ENCODE data around the gene GATA5. TPM values are rescaled to one million over a fixed set of nuclear protein-coding genes. Genes with fewer than 3 reads are reported as not detected.

The GATA5 gene
- total RNA-seq, 1 experiment from 2014 or later: not detected

DNA sequence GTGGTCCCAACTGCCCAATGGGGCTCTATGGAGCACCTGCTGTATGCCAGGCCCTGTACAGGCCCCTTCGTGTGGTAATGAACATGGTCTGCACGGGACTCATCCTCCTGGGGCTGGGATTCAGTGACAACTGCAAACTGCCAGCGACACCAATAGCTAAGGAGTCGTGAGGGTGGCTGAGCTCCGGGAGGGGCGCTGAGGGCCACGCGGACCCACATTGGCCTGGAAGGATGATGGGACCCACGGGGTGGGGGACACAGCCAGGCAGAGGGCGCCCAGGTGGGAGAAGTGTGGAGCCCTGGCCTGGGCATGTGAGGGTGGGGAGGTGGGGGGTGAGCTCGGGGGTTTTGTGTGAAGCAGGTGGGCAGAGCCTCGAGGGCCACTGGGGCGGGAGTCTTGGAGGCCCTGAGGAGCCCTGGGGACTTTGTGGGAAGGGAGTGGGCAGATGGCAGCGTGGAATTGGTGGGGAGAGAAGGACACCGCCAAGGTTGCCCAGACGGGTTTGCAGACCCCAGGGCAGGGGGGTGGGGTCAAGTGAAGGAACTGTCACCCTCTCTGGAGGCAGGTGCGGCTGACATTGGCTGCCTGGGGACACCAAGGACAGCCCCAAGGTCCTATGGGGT, 22.5 kb downstream of the GATA5 start:
- Histone ChIP-seq H3K9me3 (ENCODE audit: control insufficient read depth in 1 of 2, insufficient read depth in 1 of 2, low read depth in 1 of 2, low read length in 2 of 2) (no peaks in the 10 kb centered on the region), H3K79me2 (ENCODE audit: insufficient read depth, low read length) (no peaks in the 10 kb centered on the region), H3K9me2 (ENCODE audit: insufficient read depth) (no peaks in the 10 kb centered on the region), H3K4me1 (ENCODE audit: control insufficient read depth in 1 of 2, insufficient read depth in 2 of 2, low read length in 2 of 2) (0 out of 4 replicates have a peak, but pooled peaks cover 0 to 3% of the 10 kb centered on the region in 2 experiments), H3K27me3 (ENCODE audit: insufficient read depth, low read length) (0 out of 2 replicates have a peak, but pooled peaks cover 4% of the 10 kb centered on the region), H3K4me3 (replicated peaks in 1 of 2; ENCODE audit: low read depth in 1 of 2, low read length in 2 of 2) (no peak overlapping the region), H3K36me3 (ENCODE audit: control insufficient read depth in 1 of 2, insufficient read depth in 2 of 2, low read length in 2 of 2) (no peaks in the 10 kb centered on the region), H4K20me1 (ENCODE audit: insufficient read depth) (no peaks in the 10 kb centered on the region), H3K4me2 (ENCODE audit: low read length) (no peak overlapping the region), H3K9ac (ENCODE audit: low read length) (no peak overlapping the region), H3K27ac (ENCODE audit: low read depth, low read length) (no peak overlapping the region), H2AFZ (ENCODE audit: low read depth, low read length, poor library complexity, severe bottlenecking) (no peak overlapping the region)
- DNase-seq (ENCODE audit: low read depth, low spot score): no peak
- intact Hi-C loops (cut with micrococcal nuclease): no loop called here
- POLR2A ChIA-PET: no interaction called here
- no peak for TF ChIP-seq JUND (IDR thresholded peaks at IDR 0.05)
- TF ChIP-seq FOSL1 (IDR thresholded peaks at IDR 0.05; ENCODE audit: low read depth): no peak
- no peak for TF ChIP-seq TCF7L2 (IDR thresholded peaks at IDR 0.05; ENCODE audit: borderline replicate concordance, extremely low read depth, insufficient read depth, insufficient read length)
- TF ChIP-seq, protein P1, sequence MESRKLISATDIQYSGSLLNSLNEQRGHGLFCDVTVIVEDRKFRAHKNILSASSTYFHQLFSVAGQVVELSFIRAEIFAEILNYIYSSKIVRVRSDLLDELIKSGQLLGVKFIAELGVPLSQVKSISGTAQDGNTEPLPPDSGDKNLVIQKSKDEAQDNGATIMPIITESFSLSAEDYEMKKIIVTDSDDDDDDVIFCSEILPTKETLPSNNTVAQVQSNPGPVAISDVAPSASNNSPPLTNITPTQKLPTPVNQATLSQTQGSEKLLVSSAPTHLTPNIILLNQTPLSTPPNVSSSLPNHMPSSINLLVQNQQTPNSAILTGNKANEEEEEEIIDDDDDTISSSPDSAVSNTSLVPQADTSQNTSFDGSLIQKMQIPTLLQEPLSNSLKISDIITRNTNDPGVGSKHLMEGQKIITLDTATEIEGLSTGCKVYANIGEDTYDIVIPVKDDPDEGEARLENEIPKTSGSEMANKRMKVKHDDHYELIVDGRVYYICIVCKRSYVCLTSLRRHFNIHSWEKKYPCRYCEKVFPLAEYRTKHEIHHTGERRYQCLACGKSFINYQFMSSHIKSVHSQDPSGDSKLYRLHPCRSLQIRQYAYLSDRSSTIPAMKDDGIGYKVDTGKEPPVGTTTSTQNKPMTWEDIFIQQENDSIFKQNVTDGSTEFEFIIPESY (IDR thresholded peaks at IDR 0.05; ENCODE audit: extremely low read depth, insufficient replicate concordance, low read length): no peak
- TF ChIP-seq, protein P2, sequence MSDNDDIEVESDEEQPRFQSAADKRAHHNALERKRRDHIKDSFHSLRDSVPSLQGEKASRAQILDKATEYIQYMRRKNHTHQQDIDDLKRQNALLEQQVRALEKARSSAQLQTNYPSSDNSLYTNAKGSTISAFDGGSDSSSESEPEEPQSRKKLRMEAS (IDR thresholded peaks at IDR 0.05): no peak
- no peak for TF ChIP-seq EGR1 (IDR thresholded peaks at IDR 0.05; ENCODE audit: low read depth)
- no peak for TF ChIP-seq CEBPB (IDR thresholded peaks at IDR 0.05; ENCODE audit: low read depth)
- TF ChIP-seq RAD21 (IDR thresholded peaks at IDR 0.05; ENCODE audit: low read depth): no peak
- TF ChIP-seq ZFX (IDR thresholded peaks at IDR 0.05): no peak
- TF ChIP-seq, protein P3, sequence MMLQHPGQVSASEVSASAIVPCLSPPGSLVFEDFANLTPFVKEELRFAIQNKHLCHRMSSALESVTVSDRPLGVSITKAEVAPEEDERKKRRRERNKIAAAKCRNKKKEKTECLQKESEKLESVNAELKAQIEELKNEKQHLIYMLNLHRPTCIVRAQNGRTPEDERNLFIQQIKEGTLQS (IDR thresholded peaks at IDR 0.05): no peak
- no peak for TF ChIP-seq CBX3 (IDR thresholded peaks at IDR 0.05; ENCODE audit: low read depth)
- TF ChIP-seq, protein P4, sequence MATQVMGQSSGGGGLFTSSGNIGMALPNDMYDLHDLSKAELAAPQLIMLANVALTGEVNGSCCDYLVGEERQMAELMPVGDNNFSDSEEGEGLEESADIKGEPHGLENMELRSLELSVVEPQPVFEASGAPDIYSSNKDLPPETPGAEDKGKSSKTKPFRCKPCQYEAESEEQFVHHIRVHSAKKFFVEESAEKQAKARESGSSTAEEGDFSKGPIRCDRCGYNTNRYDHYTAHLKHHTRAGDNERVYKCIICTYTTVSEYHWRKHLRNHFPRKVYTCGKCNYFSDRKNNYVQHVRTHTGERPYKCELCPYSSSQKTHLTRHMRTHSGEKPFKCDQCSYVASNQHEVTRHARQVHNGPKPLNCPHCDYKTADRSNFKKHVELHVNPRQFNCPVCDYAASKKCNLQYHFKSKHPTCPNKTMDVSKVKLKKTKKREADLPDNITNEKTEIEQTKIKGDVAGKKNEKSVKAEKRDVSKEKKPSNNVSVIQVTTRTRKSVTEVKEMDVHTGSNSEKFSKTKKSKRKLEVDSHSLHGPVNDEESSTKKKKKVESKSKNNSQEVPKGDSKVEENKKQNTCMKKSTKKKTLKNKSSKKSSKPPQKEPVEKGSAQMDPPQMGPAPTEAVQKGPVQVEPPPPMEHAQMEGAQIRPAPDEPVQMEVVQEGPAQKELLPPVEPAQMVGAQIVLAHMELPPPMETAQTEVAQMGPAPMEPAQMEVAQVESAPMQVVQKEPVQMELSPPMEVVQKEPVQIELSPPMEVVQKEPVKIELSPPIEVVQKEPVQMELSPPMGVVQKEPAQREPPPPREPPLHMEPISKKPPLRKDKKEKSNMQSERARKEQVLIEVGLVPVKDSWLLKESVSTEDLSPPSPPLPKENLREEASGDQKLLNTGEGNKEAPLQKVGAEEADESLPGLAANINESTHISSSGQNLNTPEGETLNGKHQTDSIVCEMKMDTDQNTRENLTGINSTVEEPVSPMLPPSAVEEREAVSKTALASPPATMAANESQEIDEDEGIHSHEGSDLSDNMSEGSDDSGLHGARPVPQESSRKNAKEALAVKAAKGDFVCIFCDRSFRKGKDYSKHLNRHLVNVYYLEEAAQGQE (IDR thresholded peaks at IDR 0.05; ENCODE audit: low read depth): no peak
- TF ChIP-seq EZH2phosphoT487 (IDR thresholded peaks at IDR 0.05; ENCODE audit: borderline replicate concordance): no peak
- TF ChIP-seq SIN3A (IDR thresholded peaks at IDR 0.05; ENCODE audit: low read depth): no peak
- no peak for TF ChIP-seq SRF (IDR thresholded peaks at IDR 0.05; ENCODE audit: low read depth)
- no peak for TF ChIP-seq POLR2A (IDR thresholded peaks at IDR 0.05; ENCODE audit: borderline replicate concordance, extremely low read depth, insufficient read depth, insufficient read length)
- no peak for TF ChIP-seq EZH2 (IDR thresholded peaks at IDR 0.05)
- RAD21 ChIA-PET (ENCODE audit: low non-redundant PET in 1 of 2, low total read pairs in 2 of 2, uncharacterized antibody in 2 of 2, unreplicated experiment in 2 of 2): no interaction called here
- CTCF ChIA-PET: no interaction called here
- no peak for ATAC-seq
- no TSS peak for BruUV-seq (replicated peaks)
